ENCODE data around the gene PSMC3. TPM values are rescaled to one million over a fixed set of nuclear protein-coding genes. Genes with fewer than 3 reads are reported as not detected.

Gene PSMC3
- total RNA-seq, 1 experiment from 2014 or later = 701 TPM

DNA sequence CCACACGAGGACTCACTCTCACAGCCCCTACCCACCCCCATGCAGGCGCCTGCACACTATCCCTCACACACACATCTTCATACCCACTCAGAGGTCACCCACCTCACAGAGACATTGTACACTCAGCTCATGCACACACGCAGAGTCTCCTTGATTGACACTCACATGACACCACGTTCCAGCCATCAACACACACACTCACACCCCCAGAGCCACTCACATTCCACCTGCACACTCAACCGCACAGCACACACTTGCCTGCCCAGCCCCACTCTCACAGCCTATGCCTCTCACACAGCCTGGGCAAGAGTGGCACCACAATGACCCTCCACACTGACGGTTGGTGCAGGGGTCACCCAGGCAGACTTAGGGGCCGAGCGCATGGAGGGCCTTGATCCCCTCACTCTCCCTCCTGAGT lies 50.1 kb downstream of the PSMC3 start:
- ChIA-PET POLR2A (ENCODE audit: low non-redundant PET) (no interaction called here), CTCF (interaction anchor here (0.6 kb wide), 1 partner anchor 12 kb away, joined by 11 read pairs; no protein-coding TSS in a partner anchor)
- TF ChIP-seq EZH2 (IDR thresholded peaks at IDR 0.05; ENCODE audit: borderline replicate concordance, low read depth, low read length, poor library complexity, severe bottlenecking) (no peak), CTCF (conservative IDR thresholded peaks at IDR 0.05; ENCODE audit: low read depth, low read length) (no peak)
- Histone ChIP-seq H3K4me3 (ENCODE audit: low read depth, low read length, poor library complexity, severe bottlenecking) (no peak overlapping the region), H3K36me3 (ENCODE audit: insufficient read depth, low read length, poor library complexity, severe bottlenecking) (no peaks in the 10 kb centered on the region), H3K4me1 (ENCODE audit: insufficient read depth, low read length, poor library complexity, severe bottlenecking) (no peaks in the 10 kb centered on the region), H3K9me3 (ENCODE audit: low read depth, low read length, poor library complexity, severe bottlenecking) (no peaks in the 10 kb centered on the region), H3K27me3 (replicated peaks; ENCODE audit: insufficient read depth, low read depth, low read length, poor library complexity) (no peaks in the 10 kb centered on the region), H3K27ac (ENCODE audit: low read depth, low read length, poor library complexity, severe bottlenecking) (no peak overlapping the region)
- no TSS peak for BruUV-seq (replicated peaks)
- intact Hi-C loops (cut with micrococcal nuclease; ENCODE audit: unreplicated experiment) = loop anchor here (10.0 kb wide), 1 partner anchor 739 kb away; no protein-coding TSS in a partner anchor
- no peak for DNase-seq (ENCODE audit: low spot score)

- intact Hi-C loops (cut with micrococcal nuclease; ENCODE audit: unreplicated experiment) = loop anchor here (2.0 to 10.0 kb wide), 2 partner anchors 241 to 739 kb away; no protein-coding TSS in a partner anchor
- no peaks in the 10 kb centered on the region for H3K36me3 ChIP-seq (ENCODE audit: insufficient read depth, low read length, poor library complexity, severe bottlenecking)
- ChIA-PET CTCF (no interaction called here), POLR2A (ENCODE audit: low non-redundant PET) (no interaction called here)
- TF ChIP-seq EZH2 (IDR thresholded peaks at IDR 0.05; ENCODE audit: borderline replicate concordance, low read depth, low read length, poor library complexity, severe bottlenecking) (no peak), CTCF (conservative IDR thresholded peaks at IDR 0.05; ENCODE audit: low read depth, low read length) (no peak)
- H3K4me3 ChIP-seq (ENCODE audit: low read depth, low read length, poor library complexity, severe bottlenecking) = no peak overlapping the region
- no peak for DNase-seq (ENCODE audit: low spot score)
- H3K4me1 ChIP-seq (ENCODE audit: insufficient read depth, low read length, poor library complexity, severe bottlenecking) = no peaks in the 10 kb centered on the region
- H3K27me3 ChIP-seq (replicated peaks; ENCODE audit: insufficient read depth, low read depth, low read length, poor library complexity) = no peaks in the 10 kb centered on the region
- H3K9me3 ChIP-seq (ENCODE audit: low read depth, low read length, poor library complexity, severe bottlenecking) = no peaks in the 10 kb centered on the region
- no TSS peak for BruUV-seq (replicated peaks)
- H3K27ac ChIP-seq (ENCODE audit: low read depth, low read length, poor library complexity, severe bottlenecking) = no peak overlapping the region
Observed at GRCh38 chr11:47375546-47376085, 50.6 kb downstream of the PSMC3 start.

DNA sequence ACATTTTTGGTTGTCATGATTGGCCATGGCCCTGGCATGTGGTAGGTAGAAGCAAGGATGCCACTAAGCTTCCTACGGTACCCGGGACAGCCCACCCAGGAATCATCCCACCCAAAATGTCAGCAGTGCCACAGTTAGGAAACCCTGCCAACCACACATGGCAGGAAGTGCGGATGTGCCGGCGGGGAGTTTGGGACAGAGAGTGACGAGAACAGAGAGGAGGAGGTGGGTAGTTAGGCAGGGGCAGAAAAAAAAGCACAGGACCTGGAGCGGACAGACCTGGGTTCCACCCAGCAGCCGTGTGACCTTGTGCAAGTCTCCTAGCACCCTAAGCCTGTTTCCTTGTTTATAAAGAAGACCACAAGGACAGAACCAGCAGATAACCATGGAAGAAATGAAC lies 51.2 kb downstream of the PSMC3 start:
- no peak for DNase-seq (ENCODE audit: low spot score)
- Histone ChIP-seq H3K4me3 (ENCODE audit: low read depth, low read length, poor library complexity, severe bottlenecking) (no peak overlapping the region), H3K36me3 (ENCODE audit: insufficient read depth, low read length, poor library complexity, severe bottlenecking) (no peaks in the 10 kb centered on the region), H3K27ac (ENCODE audit: low read depth, low read length, poor library complexity, severe bottlenecking) (no peak overlapping the region), H3K4me1 (ENCODE audit: insufficient read depth, low read length, poor library complexity, severe bottlenecking) (no peaks in the 10 kb centered on the region), H3K9me3 (ENCODE audit: low read depth, low read length, poor library complexity, severe bottlenecking) (no peaks in the 10 kb centered on the region), H3K27me3 (replicated peaks; ENCODE audit: insufficient read depth, low read depth, low read length, poor library complexity) (no peaks in the 10 kb centered on the region)
- BruUV-seq (replicated peaks) = no TSS peak
- ChIA-PET POLR2A (ENCODE audit: low non-redundant PET) (no interaction called here), CTCF (interaction anchor here (0.8 to 1.2 kb wide), 5 partner anchors 25 to 478 kb away, joined by 3 to 5 read pairs (median 4); no protein-coding TSS in a partner anchor)
- intact Hi-C loops (cut with micrococcal nuclease; ENCODE audit: unreplicated experiment) = loop anchor here (2.0 to 10.0 kb wide), 2 partner anchors 242 to 740 kb away; no protein-coding TSS in a partner anchor
- TF ChIP-seq EZH2 (IDR thresholded peaks at IDR 0.05; ENCODE audit: borderline replicate concordance, low read depth, low read length, poor library complexity, severe bottlenecking) = no peak

DNA sequence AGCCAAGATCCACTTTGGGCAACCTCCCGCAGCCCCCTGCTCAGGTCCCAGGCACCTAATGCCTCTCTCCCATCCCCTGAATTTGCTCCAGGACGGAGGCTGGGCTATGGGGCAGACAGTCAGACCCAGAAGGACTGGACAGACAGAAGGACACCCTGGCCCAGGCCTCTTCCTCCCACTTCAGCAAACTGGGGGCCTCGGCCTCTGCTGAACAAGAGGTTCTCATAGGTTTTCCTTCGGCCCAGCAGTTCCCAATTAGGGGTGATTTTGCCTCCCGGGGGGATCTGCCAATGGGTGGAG lies 51.6 kb downstream of the PSMC3 start:
- no peak overlapping the region for H3K4me3 ChIP-seq (ENCODE audit: low read depth, low read length, poor library complexity, severe bottlenecking)
- no peak for TF ChIP-seq CTCF (conservative IDR thresholded peaks at IDR 0.05; ENCODE audit: low read depth, low read length)
- no peak for TF ChIP-seq EZH2 (IDR thresholded peaks at IDR 0.05; ENCODE audit: borderline replicate concordance, low read depth, low read length, poor library complexity, severe bottlenecking)
- H3K36me3 ChIP-seq (ENCODE audit: insufficient read depth, low read length, poor library complexity, severe bottlenecking) = no peaks in the 10 kb centered on the region
- H3K9me3 ChIP-seq (ENCODE audit: low read depth, low read length, poor library complexity, severe bottlenecking) = no peaks in the 10 kb centered on the region
- ChIA-PET CTCF (interaction anchor here (0.6 to 1.2 kb wide), 12 partner anchors 10 to 478 kb away, joined by 3 to 8 read pairs (median 4); no protein-coding TSS in a partner anchor), POLR2A (ENCODE audit: low non-redundant PET) (no interaction called here)
- BruUV-seq (replicated peaks) = no TSS peak
- no peak overlapping the region for H3K27ac ChIP-seq (ENCODE audit: low read depth, low read length, poor library complexity, severe bottlenecking)
- intact Hi-C loops (cut with micrococcal nuclease; ENCODE audit: unreplicated experiment) = loop anchor here (1.0 to 10.0 kb wide), 5 partner anchors 34 to 740 kb away; partner anchors contain the start of gene SLC39A13
- no peak for DNase-seq (ENCODE audit: low spot score)
- H3K4me1 ChIP-seq (ENCODE audit: insufficient read depth, low read length, poor library complexity, severe bottlenecking) = no peaks in the 10 kb centered on the region
- no peaks in the 10 kb centered on the region for H3K27me3 ChIP-seq (replicated peaks; ENCODE audit: insufficient read depth, low read depth, low read length, poor library complexity)

Data from A673 (cell line).